CD4-positive, alpha-beta T cell treated with Interferon gamma for 1 hour (primary cell): Measurements from ENCODE around the gene RPS23.
A peak's percentile ranks its signal among the peaks of the same experiment; 100 is the strongest.
"Not testable (repeated sequence)": the region's sequence is repeated elsewhere in the genome, so short reads cannot be mapped to it uniquely, and the experiment has no call there.

Source experiments
- DNase-seq: peaks from one replicate; pipeline ENCODE4 v3.0.0-alpha.2; 2020

The RPS23 gene

DNA sequence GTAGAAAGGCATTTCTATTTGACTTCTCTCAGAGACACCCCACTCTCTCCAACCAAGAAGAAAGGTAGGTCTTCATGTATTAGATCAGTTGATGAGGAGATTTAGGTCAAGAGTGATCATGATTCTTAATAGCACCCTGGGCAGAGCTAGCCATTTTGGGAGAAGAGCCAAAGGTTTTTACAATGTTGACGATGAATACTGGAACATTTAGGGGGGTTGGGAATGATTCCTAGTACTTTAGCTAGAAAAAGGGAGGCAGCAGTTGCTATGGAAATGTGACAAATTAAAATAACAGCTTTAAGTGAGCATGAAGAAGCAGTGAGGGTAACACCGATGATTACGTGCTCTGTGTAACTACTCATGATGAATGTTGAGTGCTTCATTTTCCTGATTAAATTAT, 9.5 kb upstream of the RPS23 start:
- no peak for DNase-seq

DNA sequence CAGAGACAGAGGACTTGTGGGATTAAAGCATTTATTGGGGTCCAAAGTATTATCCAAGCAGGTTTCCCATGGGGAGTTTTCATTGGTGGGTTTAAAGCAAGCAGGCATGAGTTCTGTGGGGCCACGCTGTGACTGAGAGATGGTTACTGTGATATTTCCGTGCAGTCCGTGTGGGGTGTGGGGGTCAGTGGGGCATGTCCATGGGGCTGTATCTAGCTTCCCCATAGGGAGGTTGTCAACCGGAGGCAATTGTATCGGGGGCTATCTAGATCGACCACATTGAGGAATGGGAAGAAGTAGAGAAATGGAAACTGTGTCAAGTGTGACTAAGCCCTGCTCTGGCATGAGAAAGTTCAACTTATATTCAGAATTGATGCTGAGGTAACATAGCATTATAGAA, 7.1 kb upstream of the RPS23 start:
- no peak for DNase-seq

DNA sequence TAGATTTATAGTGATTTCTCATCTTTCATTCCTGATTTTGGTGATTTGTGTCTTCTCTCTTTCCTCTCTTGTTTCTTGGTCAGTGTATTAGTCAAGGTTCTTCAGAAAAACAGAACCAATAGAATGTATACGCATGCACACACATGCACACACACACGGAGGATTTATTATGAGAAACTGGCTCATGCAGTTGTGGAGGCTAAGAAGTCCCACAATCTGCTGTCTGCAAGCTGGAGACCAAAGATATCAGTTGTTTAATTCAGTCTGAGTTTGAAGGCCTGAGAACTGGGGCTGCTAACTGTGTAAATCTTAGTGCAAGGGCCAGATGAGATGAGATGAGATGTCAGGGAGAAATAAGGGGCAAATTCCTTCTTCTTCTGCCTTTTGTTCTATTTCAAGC, 5.7 kb upstream of the RPS23 start:
- no peak for DNase-seq

DNA sequence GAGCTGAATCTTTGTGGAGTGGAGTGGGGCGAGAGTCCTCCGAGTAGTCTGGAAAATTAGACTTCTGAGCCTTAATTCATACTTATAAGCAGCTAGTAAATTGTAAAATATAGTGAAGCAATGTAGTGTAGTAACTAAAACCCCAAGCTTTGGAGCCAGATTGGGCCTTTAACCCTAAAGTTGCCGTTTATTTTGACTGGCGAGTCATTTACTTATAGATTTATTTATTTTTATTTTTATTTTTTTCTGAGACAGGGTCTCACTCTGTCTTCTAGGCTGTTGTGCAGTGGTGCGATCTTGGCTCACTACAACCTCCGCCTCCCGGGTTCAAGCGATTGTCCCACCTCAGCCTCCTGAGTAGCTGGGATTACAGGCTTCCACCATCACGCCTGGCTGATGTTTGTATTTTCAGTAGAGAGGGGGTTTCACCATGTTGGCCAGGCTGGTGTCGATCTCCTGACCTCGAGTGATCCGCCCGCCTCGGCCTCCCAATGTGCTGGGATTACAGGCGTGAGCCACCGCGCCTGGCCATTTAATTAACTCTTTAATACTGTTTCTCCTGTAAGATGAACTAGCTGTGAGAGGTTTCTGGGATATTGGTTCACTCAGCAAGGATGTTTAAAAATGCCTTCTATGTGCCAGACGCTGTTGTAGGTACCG, 687 bp upstream of the RPS23 start:
- no peak for DNase-seq

DNA sequence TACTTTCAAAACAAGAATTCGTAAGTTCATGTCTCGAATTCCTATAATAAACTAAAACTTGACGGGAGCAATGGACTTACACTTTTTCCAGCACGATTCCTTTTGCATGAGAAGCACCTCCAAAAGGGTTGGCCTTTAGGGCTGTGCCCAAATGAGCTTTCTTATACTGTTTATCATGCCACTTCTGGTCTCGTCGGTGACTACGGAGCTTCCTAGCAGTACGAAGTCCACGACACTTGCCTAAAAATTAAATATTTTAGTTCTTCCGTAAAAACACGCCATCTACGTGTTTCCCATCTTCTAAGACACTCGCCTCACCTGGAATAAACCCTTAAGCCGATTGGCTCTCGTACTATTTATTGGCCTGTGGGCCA, 554 bp downstream of the RPS23 start:
- no peak for DNase-seq

DNA sequence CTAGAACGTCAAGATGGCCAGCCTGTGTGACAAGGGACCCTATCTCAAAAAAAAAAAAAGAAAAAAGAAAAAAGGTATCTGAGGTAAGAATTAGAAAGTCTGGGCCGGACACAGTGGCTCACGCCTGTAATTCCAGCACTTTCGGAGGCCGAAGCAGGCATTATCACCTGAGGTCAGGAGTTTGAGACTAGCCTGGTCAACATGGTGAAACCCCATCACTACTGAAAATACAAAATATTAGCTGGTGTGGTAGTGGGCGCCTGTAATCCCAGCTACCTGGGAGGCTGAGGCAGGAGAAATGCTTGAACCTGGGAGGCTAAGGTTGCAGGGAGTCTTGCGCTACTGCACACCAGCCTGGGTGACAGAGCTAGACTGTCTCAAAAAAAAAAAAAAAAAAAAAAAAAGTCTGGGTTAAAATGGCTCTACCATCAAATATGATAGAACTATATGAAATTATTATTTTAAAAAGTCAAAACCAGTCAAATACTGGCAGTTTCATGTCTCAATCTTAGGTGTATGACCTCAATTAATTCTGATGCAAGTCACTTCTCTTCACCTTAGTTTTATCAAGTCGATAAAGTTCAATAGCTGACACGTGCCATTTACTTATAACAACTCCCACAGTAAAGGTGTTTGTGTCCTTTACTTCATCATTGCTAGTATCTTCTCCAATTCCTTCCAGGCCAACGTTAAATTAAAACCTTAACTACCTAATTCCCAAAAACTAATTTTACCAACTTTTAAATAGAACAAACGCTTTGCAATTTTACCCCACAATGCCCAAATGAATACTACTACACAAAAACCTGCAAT, 1.1 kb downstream of the RPS23 start:
- DNase-seq: no peak

DNA sequence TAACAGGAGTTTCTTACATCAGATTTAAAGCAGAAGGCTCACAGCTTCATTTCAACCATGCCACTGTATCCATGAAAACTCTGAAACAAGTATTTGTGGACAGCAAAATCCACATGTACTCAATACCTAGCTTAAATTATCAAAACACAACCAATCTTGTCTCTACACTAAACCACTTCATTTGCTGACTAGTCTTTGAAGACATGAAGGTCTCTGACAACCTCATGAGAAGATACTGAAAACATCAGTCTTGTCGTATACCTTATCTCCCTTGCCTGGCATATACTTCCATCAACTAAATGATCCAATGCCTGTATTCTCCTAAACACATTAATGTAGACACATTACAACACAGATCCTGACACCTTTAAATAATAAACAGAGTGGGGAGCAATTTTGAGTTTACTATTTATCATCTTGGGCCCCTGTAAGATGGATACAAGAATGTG, 2.9 kb downstream of the RPS23 start:
- DNase-seq: no peak

DNA sequence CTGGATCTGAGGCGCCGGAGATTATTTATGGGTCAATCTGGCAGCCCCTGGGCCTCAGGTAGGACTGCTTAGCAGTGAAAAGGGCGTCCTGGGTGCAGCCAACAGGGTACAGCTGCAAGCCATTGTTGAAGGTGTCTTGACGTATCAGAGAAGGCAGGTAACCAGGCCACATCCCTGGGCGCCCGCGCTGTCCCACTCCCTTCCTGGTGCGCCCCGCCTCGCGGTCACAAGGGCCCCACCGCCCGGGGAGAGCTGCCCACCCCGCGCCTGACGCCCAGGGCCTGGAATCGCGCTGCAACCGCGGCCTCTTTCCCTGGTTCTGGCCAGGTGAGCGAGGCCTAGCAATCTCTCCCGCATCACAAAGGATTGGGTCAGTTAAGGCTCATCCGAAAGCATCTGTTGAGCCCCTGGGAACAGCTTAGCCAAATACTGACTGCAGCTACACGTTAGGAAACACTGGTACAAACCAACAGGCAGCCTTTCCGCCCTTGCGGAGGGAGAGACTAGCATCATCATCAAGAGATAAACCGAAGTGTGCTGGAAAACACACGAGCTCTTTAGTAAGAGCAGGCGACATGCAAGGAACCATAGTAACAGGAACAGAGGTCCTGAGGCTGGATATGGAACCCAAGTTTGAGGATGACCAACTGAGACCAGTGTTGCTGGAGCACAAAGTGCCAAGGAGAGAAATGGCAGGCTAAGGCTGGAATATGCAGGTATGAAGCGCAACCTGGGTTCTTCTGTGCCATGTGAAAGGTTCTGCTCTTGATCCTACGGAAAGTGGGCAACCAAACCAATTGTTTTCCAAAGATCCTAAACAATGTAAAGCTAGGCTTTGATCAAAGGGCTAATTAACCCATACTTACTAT, 3.6 kb downstream of the RPS23 start:
- no peak for DNase-seq

DNA sequence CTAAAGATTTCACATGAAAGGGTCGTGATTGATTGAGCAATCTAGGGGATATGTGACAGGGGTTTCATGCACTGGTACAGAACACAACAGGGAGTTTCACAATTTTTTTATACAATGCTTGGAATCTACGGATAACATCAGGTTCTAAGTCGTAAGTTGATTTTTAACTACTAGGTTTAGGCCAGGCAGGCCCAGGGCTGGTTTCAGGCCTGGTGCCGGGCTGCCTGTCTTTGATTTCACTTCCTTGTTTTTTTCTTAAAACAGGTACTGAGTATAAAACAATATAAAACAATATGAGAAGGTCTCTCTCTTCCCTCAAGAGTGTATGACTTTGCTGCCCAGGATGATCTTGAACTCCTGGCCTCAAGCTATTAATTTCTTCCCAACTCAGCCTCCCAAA, 4.7 kb downstream of the RPS23 start:
- DNase-seq: peak; percentile 17

DNA sequence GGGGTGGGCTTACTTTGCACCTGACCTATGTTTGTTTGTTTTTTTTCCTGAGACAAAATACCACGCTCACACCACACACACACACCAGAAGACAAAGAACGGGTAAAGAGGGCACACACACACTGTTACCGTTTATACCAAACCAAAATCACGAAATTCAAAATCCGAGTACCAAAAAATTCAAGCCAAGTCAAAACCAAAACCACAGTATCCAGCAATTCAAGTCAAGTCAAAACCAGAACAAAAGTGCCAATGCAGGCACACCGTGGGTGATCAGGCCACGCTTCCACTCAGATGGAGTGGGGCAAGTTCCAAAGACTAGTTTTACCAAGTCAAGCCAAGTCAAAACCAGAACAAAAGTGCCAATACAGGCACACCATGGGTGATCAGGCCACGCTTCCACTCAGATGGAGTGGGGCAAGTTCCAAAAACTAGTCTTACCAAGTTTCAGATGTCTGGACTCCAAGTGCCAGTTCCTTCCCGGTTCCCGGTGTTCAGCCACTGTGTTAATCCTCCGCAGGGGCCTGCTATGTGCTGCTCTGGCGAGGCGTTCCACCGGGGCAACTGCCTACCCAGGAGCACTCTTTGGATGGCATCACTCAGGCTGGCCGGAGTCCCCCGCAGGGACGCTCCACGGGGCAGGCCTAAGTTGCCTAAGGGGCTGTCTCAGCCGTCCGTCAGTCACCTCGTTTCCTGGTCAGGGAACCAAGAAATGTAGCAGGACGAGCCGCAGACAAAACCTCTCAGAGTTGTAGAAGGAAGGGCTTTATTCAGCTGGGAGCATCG, 5.4 kb downstream of the RPS23 start:
- DNase-seq: not testable (repeated sequence)

DNA sequence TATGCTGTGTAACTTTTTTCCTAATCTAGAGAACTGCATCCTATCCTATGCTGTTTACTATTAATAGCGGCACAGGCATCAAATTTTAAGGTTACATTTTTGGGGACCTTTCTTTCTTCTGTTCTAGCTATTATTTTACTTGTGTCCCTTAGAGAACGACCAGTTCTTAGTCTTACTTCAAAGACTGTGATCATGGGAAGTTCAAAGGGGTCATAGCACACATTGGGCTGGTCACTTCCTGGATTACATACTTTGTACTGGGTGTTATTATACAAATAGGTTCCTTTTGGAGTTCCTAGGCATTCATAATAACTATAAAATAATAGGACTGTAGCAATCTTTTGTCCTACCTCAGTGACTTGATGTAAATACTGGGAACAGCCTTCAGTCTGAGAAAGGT, 8.8 kb downstream of the RPS23 start:
- DNase-seq: not testable (repeated sequence)

DNA sequence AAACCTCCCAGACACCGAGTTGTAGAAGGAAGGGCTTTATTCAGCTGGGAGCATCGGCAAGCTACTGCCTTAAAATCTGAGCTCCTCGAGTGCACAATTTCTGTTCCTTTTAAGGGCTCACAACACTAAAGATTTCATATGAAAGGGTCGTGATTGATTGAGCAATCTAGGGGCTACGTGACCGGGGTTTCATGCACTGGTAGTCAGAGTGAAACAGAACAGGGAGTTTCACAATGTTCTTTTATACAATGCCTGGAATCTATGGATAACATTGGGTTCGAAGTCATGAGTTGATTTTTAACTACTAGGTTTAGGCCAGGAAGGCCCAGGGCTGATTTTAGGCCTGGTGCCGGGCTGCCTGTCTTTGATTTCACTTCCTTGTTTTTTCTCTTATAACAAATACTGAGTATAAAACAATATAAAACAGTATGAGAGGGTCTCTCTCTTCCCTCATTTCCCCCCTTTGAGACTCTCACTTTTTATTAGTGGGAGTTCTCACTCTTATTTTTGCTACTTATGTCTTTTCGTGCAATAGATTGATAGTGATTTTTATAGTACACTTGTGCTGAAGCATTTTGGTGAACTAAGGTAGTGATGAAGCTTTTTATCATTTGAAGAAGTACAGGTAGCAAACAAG, 10.7 kb downstream of the RPS23 start:
- DNase-seq: not testable (repeated sequence)

DNA sequence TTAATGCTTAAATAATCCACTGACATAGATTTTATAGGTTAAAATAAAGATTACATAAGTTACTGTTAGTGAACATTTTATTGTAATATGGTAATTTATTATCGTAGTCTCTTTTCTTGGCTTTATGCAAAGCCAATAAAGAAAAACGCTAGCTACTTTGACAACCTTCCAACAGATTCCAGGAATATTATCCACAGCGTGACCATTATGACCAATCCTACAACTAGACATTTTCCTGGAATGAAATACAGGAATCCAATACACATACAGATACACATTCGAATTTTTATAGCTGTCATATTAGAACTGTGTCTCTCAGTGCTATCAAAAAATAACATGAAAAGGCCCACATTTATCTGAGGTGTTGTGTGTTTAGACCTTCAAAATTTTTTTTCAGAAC, 13.1 kb downstream of the RPS23 start:
- no peak for DNase-seq

DNA sequence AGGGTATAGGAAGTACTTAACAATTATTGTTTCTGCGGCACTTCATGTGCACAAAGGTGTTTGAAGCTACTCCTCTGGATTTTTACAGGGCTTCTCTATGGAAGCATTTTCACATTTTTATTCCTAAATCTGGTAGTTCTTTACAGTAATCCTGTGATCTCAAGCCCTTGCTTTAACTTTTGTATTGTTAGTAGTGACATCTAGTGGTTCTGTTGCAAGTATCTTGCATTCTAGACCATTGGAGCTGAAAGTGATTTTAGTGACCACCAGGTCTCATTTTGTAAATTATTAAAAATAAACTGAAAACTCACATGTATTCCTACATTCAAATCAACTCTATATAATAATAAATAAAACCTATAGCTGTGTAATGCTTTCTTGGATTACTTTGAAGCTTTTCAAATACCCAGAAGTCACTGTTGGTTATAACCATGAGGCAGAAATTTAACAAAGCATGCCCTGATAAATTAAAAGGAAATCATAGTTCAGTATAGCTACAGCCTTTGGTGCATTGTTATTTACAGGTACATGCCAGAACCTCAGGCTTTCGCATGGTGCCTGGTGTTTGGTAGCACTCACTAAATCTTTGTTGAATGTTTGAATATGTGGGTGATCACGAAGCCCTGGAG, 18.9 kb downstream of the RPS23 start:
- DNase-seq: no peak

DNA sequence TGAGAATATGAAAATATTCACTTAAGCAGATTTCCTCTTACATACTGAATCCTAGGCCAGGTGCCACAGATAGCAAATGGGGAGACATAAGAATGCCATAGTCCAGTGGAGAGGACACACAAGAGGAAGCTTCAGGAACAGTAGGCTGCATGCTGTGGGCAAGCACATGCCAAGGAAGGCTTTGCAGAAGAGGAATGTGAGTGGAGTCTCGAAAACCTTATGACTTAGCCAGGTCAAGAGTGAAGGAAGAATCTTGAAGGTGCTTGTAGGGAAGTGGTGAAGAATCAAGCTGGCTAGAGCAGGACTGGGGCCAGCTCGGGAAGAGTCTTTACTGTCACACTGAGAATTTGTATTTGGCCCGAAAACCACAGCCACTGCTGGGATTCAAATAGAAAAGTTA, 20.4 kb downstream of the RPS23 start:
- no peak for DNase-seq

DNA sequence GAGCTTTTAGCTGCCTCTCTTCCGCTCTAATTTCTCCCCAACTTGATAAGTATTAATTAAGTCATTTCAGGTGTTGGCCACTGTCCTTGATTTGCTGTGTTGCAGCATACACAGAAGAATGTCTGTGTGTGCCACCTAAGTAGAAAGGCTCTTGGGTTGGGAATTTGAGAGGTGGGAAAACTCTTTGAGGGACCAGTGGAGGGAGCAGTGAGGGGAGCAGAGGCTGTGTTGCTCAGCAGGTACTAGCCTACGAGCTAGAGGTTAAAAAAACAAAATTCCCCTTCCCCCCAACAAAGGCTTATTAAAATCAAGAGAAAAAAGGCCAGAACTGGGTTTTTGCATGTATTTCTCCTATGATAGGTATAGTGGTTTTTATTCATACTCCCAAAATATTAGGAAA, 20.9 kb downstream of the RPS23 start:
- no peak for DNase-seq

DNA sequence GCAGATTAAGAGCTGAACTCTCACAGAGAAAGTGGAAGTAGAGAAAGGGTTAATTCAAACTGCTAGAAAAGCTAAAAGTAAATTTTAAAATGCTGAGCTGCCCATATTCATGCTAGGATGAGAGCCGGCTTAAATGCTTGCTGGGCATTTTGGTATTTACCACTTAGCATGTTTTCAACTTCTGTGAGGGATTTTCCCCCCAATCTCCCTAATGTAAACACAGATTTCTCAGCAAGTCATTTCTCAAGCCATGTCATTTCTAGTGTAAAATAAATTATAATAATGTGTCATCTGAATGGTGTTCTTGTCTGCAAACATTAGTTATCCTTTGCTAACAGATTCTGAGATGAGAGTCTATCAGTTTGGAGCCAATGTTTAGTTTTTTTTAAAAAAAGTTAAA, 22.3 kb downstream of the RPS23 start:
- no peak for DNase-seq

DNA sequence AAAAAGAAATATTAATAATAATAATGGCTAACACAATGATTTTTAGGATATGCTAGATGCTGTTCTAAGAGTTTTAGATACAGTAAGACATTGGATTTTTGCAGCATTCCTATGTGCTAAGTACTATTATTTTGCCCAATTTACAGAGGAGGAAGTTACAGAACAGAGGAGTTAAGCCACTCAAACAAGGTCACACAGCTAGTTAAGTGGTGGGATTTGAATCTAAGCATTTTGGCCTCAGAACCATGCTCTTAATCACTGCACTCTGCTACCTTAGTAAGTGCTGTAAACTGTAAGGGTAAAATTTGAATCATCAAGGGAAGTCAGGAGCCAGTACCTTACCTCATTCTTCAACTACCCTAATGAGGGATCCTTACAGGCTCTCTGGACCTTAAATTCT, 25.4 kb downstream of the RPS23 start:
- no peak for DNase-seq

DNA sequence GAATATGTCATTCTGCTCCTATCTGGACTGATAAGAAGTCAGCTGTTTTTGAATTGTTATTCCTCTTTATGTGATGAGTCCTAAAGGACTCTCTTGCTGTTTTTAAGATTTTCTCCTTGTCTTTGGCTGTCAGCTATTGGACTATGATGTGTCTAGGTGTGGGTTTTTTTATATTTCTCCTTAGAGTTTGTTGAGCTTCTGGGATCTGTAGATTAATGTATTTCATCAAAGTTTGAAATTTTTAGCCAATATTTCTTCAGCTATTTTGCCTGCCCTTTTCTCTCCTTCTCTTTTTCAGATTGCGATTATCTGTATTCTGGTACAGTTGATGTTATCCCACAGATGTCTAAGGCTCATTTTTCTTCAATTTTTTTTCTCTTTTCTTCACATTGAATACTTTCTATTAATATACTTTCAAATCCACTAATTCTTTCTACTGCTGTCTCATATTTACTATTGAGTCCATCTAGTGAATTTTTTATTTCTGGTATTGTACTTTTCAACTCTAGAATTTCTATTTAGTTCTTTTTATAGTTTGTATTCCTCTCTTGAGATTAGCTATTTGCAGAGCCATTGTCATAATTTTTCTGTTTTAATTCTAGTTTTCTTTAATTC, 31.1 kb downstream of the RPS23 start:
- no peak for DNase-seq

DNA sequence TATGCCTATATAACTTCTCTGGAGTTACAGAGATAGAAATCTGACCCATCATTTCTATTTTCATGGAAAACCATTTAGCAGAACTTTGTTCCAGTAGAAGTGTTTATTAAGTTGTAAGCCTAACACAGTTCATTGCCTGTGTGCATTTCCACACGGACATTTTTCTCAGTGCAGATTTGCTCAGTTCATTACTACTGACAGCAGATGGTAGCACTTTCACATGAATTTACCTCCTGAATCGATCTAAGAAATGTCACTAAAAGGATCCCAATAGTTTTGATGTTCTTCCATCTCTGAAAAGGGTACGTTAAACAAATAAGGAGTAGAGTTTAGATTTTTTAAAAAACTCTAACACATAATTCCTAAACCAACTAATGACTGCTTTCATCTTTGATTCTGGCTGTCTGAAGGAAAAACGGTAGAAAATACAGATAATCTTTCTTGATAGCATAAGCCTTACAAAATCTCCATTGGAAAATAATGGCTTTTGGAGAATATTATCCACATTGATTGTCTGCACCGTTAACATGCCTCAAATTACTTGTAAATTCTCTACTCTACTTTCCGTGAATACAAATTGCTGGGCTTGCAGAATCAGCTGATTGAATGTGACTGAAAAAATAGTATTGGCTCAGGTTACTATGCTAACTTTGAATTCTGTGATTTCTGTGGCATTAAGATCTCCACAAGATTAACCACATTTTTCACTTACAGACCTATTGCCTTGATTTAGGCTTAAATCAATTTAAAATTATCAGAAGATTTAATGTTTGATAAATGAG, 33.1 kb downstream of the RPS23 start:
- no peak for DNase-seq

DNA sequence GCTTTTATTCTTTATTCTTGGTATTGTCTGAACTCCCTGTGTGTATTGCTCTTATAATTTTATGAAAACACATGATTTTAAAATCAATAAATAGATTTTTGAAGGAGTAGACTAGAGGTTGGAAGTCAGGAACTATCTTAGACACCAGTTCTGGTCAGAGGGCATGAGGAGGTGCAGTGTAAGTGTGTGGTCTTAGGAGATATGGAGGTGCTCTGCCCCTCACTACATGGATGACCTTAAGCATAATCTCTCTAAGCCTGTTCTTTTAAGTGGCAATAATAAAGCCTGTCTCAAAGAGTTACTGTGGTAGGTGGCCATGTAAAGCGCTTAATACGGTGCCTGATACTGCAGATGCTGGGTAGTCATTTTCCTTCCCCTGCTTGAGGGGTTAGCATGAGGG, 34.0 kb downstream of the RPS23 start:
- no peak for DNase-seq
